H4 (cell line): ENCODE measurements around the gene MADCAM1. TPM values are rescaled to one million over a fixed set of nuclear protein-coding genes. Genes with fewer than 3 reads are reported as not detected.
"Not testable (repeated sequence)": the region's sequence is repeated elsewhere in the genome, so short reads cannot be mapped to it uniquely, and the experiment has no call there.

Source experiments
- DNase-seq: peaks from one replicate; pipeline ENCODE4 v3.0.0-alpha.2; 2015; ENCODE audit warnings: low spot score
- total RNA-seq: library from RNA; depleted of rRNA; stranded (reverse); fragments of >200 nt; shearing (Covaris generic); gene quantifications from 2 replicates; pipeline ENCODE4 v1.2.3, GENCODE V29; 2014; rRNA removed

Gene MADCAM1
- total RNA-seq = not detected in 2 replicates

DNA sequence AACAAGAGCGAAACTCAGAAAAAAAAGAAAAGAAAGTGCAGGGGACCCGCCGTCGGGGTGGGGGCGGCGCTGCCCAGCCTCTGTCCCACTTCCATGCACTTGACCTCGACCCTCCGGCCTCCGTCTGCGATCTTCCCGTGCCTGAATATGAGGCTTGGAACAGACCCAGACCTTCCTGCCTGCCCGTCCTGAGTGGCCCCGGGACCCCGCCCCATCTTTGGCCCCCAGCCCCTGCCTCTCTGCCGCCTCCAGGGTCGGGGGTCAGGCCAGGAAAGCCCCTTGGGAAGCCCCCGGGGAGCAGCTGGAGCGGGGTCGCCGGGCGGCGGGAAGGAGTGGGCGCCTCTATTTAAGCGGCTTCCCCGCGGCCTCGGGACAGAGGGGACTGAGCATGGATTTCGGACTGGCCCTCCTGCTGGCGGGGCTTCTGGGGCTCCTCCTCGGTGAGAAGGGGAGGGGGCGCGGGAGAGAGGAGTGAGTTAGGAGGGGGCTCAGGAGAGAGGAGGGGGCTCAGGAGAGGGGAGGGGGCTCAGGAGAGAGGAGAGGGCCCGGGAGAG lies at the start of gene MADCAM1:
Gene MADCAM1, plus strand, starts transcription at position 375 of the 554 bp plus-strand sequence. Its CDS starts 14 bp downstream, at position 389.
- DNase-seq = no peak

DNA sequence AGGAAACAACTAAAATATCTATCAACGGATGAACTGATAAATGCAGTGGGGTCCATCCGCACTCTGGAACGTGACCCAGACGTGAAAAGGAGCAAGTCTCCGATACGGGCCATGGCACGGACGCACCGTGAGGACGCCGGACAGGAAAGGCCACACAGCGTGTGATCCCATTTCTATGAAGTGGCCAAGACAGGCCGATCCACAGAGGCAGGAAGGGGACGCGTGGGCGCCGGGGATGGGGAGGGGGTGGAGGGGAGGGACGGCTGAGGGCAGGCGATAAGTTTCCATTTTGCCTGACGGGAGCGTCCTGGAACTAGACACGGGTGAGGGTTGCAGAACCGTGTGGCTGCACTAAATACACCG lies 49.2 kb upstream of the MADCAM1 start:
- DNase-seq = no peak

DNA sequence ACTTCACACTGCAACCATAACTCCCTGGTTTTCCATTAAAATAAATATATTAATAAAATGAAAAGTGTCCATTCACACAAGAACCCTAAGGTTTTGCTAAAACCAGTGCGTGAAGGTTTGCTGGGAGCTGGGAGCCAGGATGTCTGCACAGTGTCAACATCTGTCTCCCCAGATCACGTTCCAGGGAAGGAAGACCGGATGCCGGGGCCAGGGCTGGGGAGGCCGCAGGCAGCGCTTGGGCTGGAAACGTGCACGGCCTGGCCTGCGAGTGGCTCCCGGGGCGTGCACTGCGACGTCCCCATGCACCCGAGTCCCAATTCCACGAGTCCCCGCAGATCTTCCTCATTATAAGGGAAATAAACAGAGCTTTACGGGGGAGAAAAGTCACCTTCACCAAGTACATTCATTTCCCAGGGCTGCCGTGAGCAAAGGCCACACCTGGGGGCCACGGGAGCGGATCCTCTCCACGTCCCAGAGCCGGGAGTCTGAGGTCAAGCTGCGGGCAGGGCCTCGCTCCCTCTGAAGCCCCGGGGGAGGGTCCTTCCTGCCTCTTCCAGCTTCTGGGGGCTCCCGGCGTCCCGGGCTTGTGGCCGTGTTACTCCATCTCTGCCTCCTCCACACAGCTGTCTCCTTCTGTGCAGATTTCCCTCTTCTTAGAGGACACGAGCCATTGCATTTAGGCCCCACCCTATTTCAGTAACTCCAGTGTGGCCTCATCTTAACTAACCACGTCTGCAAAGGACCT lies 48.3 kb upstream of the MADCAM1 start:
- DNase-seq = no peak

GRCh38 chr19:449916-450315 lies 46.4 kb upstream of the MADCAM1 start:
- no peak for DNase-seq

DNA sequence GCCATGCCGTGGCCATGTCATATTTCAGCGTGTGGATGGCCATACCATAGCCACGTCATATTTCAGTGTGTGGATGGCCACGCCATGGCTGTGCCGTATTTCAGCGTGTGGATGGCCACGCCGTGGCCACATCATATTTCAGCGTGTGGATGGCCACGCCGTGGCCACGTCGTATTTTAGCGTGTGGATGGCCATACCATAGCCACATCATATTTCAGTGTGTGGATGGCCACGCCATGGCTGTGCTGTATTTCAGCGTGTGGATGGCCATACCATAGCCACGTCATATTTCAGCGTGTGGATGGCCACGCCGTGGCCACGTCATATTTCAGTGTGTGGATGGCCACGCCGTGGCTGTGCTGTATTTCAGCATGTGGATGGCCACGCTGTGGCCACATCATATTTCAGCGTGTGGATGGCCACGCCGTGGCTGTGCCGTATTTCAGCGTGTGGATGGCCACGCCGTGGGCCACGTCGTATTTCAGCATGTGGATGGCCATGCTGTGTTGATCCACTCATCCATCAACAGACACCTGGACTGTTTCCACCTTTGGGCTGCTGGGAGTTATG lies 45.3 kb upstream of the MADCAM1 start:
- not testable (repeated sequence) for DNase-seq

- DNase-seq = no peak
Observed at GRCh38 chr19:452829-453228, 43.5 kb upstream of the MADCAM1 start.

DNA sequence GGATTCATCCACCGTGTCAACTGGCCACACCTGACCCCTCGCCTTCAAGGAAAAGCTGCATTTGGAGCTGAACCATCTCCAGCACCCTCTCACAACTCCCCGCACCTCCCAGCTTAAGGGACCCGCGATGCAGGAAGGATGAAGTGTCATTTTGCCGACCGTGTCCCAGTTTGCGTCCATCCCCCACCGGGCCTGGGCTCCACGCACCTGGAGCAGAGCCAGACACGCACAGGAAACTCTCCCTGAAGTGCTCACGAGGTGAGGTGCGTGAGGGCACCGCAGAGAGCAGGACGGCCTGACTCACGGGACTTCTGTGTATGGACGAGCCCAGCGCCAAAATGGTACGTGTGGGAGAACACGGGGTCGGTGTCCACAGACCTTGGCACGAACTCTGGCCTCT lies 42.7 kb upstream of the MADCAM1 start:
- DNase-seq = no peak

DNA sequence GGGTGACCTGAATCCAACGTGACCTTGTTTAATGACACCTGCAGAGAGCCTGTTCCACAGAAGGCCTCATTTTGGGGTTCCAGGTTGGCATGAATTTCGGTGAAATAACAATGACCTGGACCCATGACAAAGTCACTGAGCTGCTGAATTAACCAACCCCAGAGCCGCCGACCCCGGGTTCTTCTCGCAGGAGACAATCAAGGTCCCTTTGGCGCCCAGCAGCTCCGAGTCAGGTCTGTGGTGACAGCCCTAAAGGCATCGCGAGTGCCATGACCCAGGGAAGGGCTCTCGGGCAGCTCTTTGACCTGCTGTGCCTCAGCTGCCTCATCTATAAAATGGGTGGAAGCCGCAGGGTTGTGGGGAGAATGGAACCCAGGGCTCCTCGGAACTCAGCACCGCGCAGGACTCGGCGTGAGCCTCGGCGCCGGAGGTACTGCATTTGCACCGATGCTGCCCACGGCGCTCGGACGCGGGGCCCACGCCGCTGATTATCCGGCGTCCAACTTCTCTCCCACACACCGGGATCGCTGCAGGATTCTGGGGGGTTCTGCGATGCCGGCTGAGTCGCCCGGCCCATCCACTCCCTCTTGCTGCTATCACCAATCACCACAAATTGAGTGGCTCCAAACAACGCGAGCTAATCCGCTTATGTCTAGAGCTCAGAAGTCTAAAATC lies 41.1 kb upstream of the MADCAM1 start:
- DNase-seq = no peak

GRCh38 chr19:455851-456546 lies 40.3 kb upstream of the MADCAM1 start:
- DNase-seq = no peak

DNA sequence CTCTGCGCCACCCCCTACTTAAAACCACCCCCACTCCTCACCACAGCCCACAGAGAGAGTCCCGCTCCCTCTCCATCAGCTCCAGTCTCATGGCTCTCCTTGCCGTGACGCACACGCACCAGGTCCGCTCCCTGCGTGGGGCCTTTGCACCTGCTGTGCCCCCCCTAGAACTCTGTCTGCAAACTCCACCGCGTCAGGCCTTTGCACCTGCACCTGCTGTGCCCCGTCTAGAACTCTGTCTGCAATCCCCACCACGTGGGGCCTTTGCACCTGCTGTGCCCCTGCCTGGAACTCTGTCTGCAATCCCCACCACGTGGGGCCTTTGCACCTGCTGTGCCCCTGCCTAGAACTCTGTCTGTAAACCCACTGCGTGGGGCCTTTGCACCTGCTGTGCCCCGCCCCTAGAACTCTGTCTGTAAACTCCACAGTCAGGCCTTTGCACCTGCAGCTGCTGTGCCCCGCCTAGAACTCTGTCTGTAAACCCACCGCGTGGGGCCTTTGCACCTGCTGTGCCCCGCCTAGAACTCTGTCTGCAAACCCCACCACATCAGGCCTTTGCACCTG lies 39.7 kb upstream of the MADCAM1 start:
- DNase-seq = no peak

GRCh38 chr19:457636-458035 lies 38.6 kb upstream of the MADCAM1 start:
- no peak for DNase-seq

DNA sequence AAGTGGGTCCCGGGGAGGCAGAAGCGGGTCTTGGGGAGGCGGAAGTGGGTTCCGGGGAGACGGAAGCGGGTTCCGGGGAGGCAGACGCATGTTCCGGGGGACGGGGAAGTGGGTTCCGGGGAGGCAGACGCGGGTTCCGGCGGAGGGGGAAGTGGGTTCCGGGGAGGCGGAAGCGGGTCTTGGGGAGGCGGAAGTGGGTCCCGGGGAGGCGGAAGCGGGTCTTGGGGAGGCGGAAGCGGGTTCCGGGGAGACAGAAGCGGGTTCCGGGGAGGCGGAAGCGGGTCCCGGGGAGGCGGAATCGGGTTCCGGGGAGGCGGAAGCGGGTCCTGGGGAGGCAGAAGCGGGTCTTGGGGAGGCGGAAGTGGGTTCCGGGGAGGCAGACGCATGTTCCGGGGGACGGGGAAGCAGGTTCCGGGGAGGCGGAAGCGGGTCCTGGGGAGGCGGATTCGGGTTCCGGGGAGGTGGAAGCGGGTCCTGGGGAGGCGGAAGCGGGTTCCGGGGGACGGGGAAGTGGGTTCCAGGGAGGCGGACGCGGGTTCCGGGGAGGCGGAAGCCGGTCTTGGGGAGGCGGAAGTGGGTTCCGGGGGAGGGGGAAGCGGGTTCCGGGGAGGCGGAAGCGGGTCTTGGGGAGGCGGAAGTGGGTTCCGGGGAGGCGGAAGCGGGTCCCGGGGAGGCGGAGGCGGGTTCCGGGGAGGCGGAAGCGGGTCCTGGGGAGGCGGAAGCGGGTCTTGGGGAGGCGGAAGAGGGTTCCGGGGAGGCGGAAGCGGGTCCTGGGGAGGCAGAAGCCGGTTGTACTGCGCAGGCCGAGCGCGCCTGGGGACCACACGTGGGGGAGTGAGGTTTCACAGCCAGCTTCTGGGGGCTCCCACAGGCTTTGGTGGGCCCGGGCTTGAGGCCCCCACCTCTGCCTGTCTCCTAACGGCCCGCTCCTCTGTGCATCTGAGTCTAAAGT lies 37.9 kb upstream of the MADCAM1 start:
- no peak for DNase-seq

- peak; percentile 45 for DNase-seq
Observed at GRCh38 chr19:459724-460511, 36.4 kb upstream of the MADCAM1 start.

DNA sequence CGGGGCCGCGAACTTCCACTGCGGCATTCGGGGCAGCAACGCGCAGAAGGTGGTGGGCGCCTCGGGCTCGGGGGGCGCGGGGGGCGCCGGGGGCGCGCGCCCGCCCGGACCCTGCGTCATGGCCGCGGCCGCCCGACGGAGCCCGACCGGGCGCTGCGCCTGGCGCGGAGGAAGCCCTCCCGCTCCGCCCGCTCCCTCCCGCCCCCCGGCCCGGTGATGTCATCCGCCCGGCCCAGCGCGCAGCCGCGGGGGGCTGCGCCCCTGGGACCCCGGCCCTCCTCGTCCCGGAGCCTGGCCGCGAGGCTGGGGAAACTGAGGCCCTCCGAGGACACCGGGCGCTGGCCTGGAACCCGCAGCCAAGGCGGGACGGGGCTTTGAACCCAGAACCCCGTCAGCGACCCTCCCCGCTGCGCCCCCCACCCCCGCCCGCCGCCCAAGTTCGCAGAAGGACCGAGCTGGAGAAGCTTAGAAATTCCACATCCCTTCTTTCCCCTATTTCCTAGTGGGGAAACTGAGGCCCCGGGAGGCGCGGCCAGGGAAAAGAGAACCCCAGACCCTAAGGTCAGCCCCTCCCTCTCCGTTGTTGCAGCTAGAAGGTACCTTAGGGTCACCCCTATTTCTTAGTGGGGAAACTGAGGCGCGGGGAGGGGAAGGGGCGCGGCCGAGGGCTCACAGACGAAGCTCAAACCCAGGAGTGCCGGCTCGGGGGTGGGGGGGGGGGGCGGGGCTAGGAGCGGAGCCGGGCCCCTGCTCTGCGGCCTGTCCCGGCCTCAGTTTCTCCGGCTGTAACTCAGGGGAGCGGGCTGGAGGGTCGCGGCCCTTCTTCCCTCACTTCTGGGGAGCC lies 35.2 kb upstream of the MADCAM1 start, which contains the start of gene SHC2:
Gene SHC2, minus strand, starts transcription at position 157 of the 844 bp plus-strand sequence. Its CDS starts 37 bp downstream, at position 120.
- no peak for DNase-seq

DNA sequence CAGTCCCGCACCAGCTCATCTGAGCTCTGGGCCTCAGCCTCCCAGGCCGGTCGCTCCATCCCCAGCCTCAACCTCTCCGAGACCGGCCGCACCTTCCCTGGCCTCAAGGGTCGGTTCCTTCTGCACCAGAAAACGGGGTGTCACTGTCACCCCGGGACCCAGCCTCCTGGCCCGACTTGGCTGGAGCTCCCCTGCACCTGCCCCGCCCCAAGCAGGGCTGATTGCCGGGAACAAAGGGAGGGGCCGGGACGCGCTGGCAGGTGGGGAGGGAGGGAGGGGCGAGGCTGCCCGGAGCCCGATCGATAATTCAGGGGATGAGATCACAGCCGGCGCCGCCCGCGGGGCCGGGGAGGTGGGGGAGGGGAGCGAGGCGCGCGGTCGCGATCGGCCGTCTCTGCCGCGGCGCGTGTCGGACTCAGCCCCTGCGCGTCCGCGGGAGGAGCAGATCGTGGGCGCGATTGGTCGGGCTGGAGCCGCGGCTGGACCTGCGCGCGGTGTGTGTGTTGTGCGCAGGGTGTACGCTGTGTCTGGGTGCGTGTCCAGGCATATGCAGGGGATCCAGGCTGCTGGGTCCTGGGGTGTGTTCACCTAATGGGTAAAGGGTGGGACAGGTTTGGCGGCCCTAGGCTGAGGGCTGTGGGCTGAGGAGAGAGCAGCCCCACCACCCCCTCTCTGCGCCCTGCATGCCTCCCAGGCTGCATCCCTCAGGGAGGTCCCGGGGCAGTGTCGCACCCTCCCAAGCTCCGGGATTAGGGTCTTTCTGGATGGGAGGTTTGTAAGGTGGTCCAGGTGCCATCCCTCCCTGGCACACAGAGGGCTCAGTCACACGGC lies 34.4 kb upstream of the MADCAM1 start:
- DNase-seq = no peak

- DNase-seq = no peak
Observed at GRCh38 chr19:463483-464207, 32.6 kb upstream of the MADCAM1 start.

GRCh38 chr19:464208-464545 lies 32.1 kb upstream of the MADCAM1 start:
- DNase-seq = no peak
